HepG2 (cell line): Measurements from ENCODE around the gene ATP6V0D1. TPM values are rescaled to one million over a fixed set of nuclear protein-coding genes. Genes with fewer than 3 reads are reported as not detected.

Experiments used
- EED ChIP-seq: sonication (generic); formaldehyde crosslinking; IDR thresholded peaks from 2 replicates; pipeline ENCODE4 v1.5.0; 2020; ENCODE audit warnings: mild to moderate bottlenecking, missing genetic modification reagents
- FOXA3 ChIP-seq: IDR thresholded peaks from 2 replicates; pipeline ENCODE4 v1.6.1; 2016; ENCODE audit warnings: missing genetic modification reagents, missing compliant biosample characterization
- KAT8 ChIP-seq: IDR thresholded peaks from 2 replicates; pipeline ENCODE4 v1.6.1; 2016; ENCODE audit warnings: missing genetic modification reagents, missing compliant biosample characterization
- PRDM10 ChIP-seq: sonication (generic); formaldehyde crosslinking; IDR thresholded peaks from 2 replicates; pipeline ENCODE4 v1.4.0; 2020; ENCODE audit warnings: low read depth, missing genetic modification reagents
- RORA ChIP-seq: sonication (generic); formaldehyde crosslinking; IDR thresholded peaks from 2 replicates; pipeline ENCODE4 v1.5.0; 2020; ENCODE audit warnings: mild to moderate bottlenecking, missing genetic modification reagents, moderate library complexity
- TCF12 ChIP-seq, 2 experiments: fragments of 450-650 bp in 1 of 2; sonication (generic) in 1 of 2; formaldehyde crosslinking in 1 of 2; IDR thresholded peaks; 2 replicates each; pipeline versions ENCODE4 v1.6.1 to v1.8.0; 2017 to 2022; ENCODE audit warnings: antibody characterized with exemption in 1 of 2, mild to moderate bottlenecking in 1 of 2, missing genetic modification reagents in 1 of 2, moderate library complexity in 1 of 2
- ZNF180 ChIP-seq: sonication (generic); formaldehyde crosslinking; IDR thresholded peaks from 2 replicates; pipeline ENCODE4 v1.4.0; 2020; ENCODE audit warnings: low read depth, missing genetic modification reagents, borderline replicate concordance
- ZNF207 ChIP-seq: fragments of 450-650 bp; IDR thresholded peaks from 2 replicates; pipeline ENCODE4 v1.6.1; 2016; ENCODE audit warnings: antibody characterized with exemption, borderline replicate concordance
- ZNF253 ChIP-seq: sonication (generic); formaldehyde crosslinking; IDR thresholded peaks from 2 replicates; pipeline ENCODE4 v1.8.0; 2022; ENCODE audit warnings: mild to moderate bottlenecking, missing genetic modification reagents, borderline replicate concordance
- ZNF281 ChIP-seq: sonication (generic); formaldehyde crosslinking; IDR thresholded peaks from 2 replicates; pipeline ENCODE4 v1.4.0; 2020; ENCODE audit warnings: missing genetic modification reagents, borderline replicate concordance
- ZNF44 ChIP-seq: sonication (generic); formaldehyde crosslinking; IDR thresholded peaks from 2 replicates; pipeline ENCODE4 v1.5.1; 2020; ENCODE audit warnings: mild to moderate bottlenecking, missing genetic modification reagents
- ZNF703 ChIP-seq: sonication (generic); formaldehyde crosslinking; IDR thresholded peaks from 2 replicates; pipeline ENCODE4 v1.5.1; 2020; ENCODE audit warnings: missing genetic modification reagents, mild to moderate bottlenecking, moderate library complexity, borderline replicate concordance
- ZNF709 ChIP-seq: sonication (generic); formaldehyde crosslinking; IDR thresholded peaks from 2 replicates; pipeline ENCODE4 v1.5.0; 2020; ENCODE audit warnings: mild to moderate bottlenecking, missing genetic modification reagents
- ZNF746 ChIP-seq: sonication (generic); formaldehyde crosslinking; IDR thresholded peaks from 2 replicates; pipeline ENCODE4 v1.8.0; 2022; ENCODE audit warnings: mild to moderate bottlenecking, missing genetic modification reagents
- polyA plus RNA-seq, 8 experiments: library from polyadenylated mRNA; depleted of rRNA in 3 of 8; stranded (reverse) in 7 of 8; unstranded in 1 of 8; fragments of >200 nt; fragmentation: Illumina TruSeq in 4 of 8; extraction: Trizol in 4 of 8; gene quantifications; 2 replicates each; pipeline versions ENCODE4 v1.2.1 to v1.2.3, GENCODE V29; 2011 to 2016; ENCODE audit warnings: low read depth in 4 of 8, missing spikeins in 1 of 8, mixed read lengths in 1 of 8; ENCODE audit not compliant: insufficient read depth in 1 of 8
- total RNA-seq, 5 experiments: library from RNA; depleted of rRNA; stranded (reverse); fragments of >200 nt; fragmentation: Illumina TruSeq; extraction: Trizol; gene quantifications; 2 replicates each; pipeline ENCODE4 v1.2.3, GENCODE V29; 2016; ENCODE audit warnings: low read depth in 1 of 5
- TF ChIP-seq, protein P1 (sequence below): sonication (generic); formaldehyde crosslinking; IDR thresholded peaks from 2 replicates; pipeline ENCODE4 v1.4.0; 2020; ENCODE audit warnings: missing genetic modification reagents
- TF ChIP-seq, protein P2 (sequence below): sonication (generic); formaldehyde crosslinking; IDR thresholded peaks from 2 replicates; pipeline ENCODE4 v1.5.1; 2020; ENCODE audit warnings: missing genetic modification reagents, mild to moderate bottlenecking, borderline replicate concordance
- TF ChIP-seq, protein P3 (sequence below): sonication (generic); formaldehyde crosslinking; IDR thresholded peaks from 2 replicates; pipeline ENCODE4 v1.4.0; 2020; ENCODE audit warnings: missing genetic modification reagents

The ATP6V0D1 gene
- total and polyA plus RNA-seq, 2 of the 13 experiments (the other 11 are each of a cell fraction or from before 2014, with no cell fraction given) = 51.1 to 61.3 TPM

DNA sequence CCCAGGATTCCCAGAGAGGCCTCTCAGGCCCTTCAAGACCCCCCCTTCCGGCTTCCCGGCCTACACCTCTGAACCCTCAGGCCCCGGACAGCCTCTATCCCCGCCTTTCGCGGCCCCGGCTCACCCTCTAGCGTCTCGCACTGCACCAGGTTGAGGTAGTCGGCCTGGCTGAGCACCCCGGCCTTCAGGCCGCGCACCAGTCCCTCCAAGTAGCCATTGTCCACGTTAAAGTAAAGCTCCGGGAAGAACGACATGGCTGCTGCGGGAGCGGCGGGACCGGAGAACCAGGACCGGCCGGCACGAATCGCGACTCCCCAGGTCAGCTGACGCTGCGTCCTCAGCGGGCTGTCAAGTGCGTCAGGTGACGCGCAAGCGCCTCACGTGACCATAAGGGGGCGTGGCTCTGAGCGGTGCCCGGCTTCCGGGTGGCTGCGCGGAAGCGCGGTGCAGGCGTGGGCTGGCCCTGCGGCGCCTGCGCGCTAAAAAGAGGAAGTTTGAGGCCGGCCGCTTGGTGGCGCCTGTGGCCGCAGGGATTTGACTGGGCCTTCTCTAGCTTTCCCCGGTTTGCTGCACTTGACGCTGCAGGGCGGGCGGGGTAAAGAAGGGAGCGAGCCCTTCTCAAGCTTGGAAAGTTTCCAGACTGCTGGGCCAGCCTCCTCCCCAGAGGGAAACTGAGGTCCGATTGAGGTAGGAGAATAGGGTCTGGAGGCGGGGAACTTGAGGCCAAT lies at the start of gene ATP6V0D1 (continued):
- TF ChIP-seq ZNF281 (CRISPR knock-in tag) (no peak; the same call in 1 of the 2 replicates), TCF12 (IDR thresholded peaks at IDR 0.05) (no peak), TCF12 (CRISPR knock-in tag; IDR thresholded peaks at IDR 0.05) (no peak), ZNF253 (CRISPR knock-in tag) (no peak), ZNF207 (no peak), ZNF746 (CRISPR knock-in tag) (peak; percentile 49; the same call in 1 of the 2 replicates), RORA (CRISPR knock-in tag) (no peak), ZNF709 (CRISPR knock-in tag) (peak; percentile 91), ZNF44 (CRISPR knock-in tag) (peak; percentile 96; the same call in 1 of the 2 replicates), FOXA3 (CRISPR knock-in tag) (peak; percentile 64; the same call in 1 of the 2 replicates), KAT8 (CRISPR knock-in tag) (peak; percentile 100), PRDM10 (CRISPR knock-in tag) (no peak), ZNF703 (peak; percentile 92; the same call in 1 of the 2 replicates), EED (CRISPR knock-in tag) (peak; percentile 90), ZNF180 (no peak)
- TF ChIP-seq, protein P1, sequence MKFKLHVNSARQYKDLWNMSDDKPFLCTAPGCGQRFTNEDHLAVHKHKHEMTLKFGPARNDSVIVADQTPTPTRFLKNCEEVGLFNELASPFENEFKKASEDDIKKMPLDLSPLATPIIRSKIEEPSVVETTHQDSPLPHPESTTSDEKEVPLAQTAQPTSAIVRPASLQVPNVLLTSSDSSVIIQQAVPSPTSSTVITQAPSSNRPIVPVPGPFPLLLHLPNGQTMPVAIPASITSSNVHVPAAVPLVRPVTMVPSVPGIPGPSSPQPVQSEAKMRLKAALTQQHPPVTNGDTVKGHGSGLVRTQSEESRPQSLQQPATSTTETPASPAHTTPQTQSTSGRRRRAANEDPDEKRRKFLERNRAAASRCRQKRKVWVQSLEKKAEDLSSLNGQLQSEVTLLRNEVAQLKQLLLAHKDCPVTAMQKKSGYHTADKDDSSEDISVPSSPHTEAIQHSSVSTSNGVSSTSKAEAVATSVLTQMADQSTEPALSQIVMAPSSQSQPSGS (CRISPR knock-in tag) = peak; percentile 93
- TF ChIP-seq, protein P2, sequence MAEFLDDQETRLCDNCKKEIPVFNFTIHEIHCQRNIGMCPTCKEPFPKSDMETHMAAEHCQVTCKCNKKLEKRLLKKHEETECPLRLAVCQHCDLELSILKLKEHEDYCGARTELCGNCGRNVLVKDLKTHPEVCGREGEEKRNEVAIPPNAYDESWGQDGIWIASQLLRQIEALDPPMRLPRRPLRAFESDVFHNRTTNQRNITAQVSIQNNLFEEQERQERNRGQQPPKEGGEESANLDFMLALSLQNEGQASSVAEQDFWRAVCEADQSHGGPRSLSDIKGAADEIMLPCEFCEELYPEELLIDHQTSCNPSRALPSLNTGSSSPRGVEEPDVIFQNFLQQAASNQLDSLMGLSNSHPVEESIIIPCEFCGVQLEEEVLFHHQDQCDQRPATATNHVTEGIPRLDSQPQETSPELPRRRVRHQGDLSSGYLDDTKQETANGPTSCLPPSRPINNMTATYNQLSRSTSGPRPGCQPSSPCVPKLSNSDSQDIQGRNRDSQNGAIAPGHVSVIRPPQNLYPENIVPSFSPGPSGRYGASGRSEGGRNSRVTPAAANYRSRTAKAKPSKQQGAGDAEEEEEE = peak; percentile 27; the same call in 1 of the 2 replicates
- TF ChIP-seq, protein P3, sequence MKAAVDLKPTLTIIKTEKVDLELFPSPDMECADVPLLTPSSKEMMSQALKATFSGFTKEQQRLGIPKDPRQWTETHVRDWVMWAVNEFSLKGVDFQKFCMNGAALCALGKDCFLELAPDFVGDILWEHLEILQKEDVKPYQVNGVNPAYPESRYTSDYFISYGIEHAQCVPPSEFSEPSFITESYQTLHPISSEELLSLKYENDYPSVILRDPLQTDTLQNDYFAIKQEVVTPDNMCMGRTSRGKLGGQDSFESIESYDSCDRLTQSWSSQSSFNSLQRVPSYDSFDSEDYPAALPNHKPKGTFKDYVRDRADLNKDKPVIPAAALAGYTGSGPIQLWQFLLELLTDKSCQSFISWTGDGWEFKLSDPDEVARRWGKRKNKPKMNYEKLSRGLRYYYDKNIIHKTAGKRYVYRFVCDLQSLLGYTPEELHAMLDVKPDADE (CRISPR knock-in tag) = no peak
